Testis (tissue), 2 donors: ENCODE data around the gene ZSCAN1.

ENCODE experiments used
- POLR2A ChIP-seq: fragments of 450-650 bp; IDR thresholded peaks from one replicate; pipeline ENCODE4 v1.6.1; 2017; ENCODE audit warnings: antibody characterized with exemption, mild to moderate bottlenecking, moderate library complexity
- TF ChIP-seq, protein P1 (sequence below), 3 experiments: fragments of 450-650 bp in 2 of 3; fragments of 200-600 bp in 1 of 3; sonication (generic) in 1 of 3; IDR thresholded peaks; one replicate each; pipeline ENCODE4 v1.5.1; 2016 to 2019; ENCODE audit warnings: antibody characterized with exemption in 3 of 3, mild to moderate bottlenecking in 2 of 3, moderate library complexity in 1 of 3

DNA sequence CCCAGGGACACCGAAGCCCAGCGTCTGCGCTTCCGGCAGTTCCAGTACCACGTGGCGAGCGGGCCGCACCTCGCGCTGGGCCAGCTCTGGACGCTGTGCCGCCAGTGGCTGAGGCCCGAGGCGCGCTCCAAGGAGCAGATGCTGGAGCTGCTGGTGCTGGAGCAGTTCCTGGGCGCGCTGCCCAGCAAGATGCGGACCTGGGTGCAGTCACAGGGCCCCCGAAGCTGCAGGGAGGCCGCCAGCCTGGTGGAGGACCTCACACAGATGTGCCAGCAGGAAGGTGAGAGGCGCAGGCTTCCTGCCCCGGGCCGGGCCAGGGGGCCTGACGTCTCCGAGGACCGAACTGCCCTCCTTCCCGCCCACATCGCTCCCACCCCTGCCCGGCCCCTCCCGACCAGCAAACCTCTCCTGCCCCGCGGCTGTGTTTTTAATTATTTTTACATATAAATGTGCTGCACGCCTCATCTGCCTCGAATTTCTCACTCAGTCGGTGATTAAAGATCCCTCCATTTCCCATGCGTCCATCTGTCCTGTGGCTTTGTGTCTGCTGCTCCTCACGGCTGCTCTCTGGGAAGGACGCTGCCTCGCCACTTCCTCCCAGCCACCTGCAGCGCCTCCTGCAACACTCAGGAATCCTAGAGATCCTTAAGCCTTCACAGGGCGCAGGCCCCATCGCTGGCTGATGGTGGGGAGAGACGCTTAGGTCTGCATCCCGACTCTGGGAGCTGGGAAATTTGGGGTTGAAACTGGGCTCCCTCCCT, 4.3 kb downstream of the ZSCAN1 start:
- no peak for TF ChIP-seq POLR2A
- TF ChIP-seq, protein P1, sequence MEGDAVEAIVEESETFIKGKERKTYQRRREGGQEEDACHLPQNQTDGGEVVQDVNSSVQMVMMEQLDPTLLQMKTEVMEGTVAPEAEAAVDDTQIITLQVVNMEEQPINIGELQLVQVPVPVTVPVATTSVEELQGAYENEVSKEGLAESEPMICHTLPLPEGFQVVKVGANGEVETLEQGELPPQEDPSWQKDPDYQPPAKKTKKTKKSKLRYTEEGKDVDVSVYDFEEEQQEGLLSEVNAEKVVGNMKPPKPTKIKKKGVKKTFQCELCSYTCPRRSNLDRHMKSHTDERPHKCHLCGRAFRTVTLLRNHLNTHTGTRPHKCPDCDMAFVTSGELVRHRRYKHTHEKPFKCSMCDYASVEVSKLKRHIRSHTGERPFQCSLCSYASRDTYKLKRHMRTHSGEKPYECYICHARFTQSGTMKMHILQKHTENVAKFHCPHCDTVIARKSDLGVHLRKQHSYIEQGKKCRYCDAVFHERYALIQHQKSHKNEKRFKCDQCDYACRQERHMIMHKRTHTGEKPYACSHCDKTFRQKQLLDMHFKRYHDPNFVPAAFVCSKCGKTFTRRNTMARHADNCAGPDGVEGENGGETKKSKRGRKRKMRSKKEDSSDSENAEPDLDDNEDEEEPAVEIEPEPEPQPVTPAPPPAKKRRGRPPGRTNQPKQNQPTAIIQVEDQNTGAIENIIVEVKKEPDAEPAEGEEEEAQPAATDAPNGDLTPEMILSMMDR (IDR thresholded peaks at IDR 0.05): no peak
